Measurements from ENCODE around the gene BICDL1.

DNA sequence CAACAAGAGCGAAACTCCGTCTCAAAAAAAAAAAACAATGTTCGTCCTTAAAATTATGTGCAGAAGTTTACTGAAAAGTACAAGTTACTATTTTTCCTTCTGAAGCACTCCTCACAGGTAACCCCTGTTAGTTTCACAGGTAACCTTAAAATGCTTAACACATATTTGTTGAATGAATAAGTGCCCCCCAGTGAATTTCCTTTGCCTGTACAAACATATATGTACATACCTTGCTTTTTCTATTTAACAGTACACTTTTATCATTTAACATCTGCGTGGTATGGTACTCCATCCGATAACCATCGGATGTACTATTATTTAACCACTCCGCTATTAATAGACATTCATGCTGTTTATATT lies 128.9 kb downstream of the BICDL1 start:
- TF ChIP-seq CTCF (IDR thresholded peaks at IDR 0.05; ENCODE audit: insufficient read depth, low read length) (no peak), REST (IDR thresholded peaks at IDR 0.05; ENCODE audit: insufficient replicate concordance, low read depth) (no peak), POLR2AphosphoS5 (IDR thresholded peaks at IDR 0.05; ENCODE audit: low read depth) (no peak), GABPA (IDR thresholded peaks at IDR 0.05; ENCODE audit: low read depth) (no peak)
